K562 (cell line): Measurements from ENCODE around the gene KCND1. TPM values are rescaled to one million over a fixed set of nuclear protein-coding genes. Genes with fewer than 3 reads are reported as not detected.

Experiments used
- BACH1 ChIP-seq: fragments of 200-800 bp; sonication (Bioruptor generic); IDR thresholded peaks from 2 replicates; pipeline ENCODE4 v1.6.1; 2016; ENCODE audit warnings: missing genetic modification characterization, missing compliant biosample characterization
- BCLAF1 ChIP-seq, 2 experiments: fragments of 450-650 bp in 1 of 2; IDR thresholded peaks; 2 replicates each; pipeline ENCODE4 v1.6.1; 2011 to 2017; ENCODE audit warnings: low read depth in 2 of 2, antibody characterized with exemption in 1 of 2, borderline replicate concordance in 1 of 2, low read length in 1 of 2, mild to moderate bottlenecking in 1 of 2, mixed read lengths in 1 of 2; ENCODE audit not compliant: control insufficient read depth in 1 of 2
- CCNT2 ChIP-seq: IDR thresholded peaks from 2 replicates; pipeline ENCODE4 v1.6.1; 2011; ENCODE audit warnings: borderline replicate concordance, low read depth, mild to moderate bottlenecking, moderate library complexity, mixed read lengths, low read length; ENCODE audit not compliant: insufficient read length; ENCODE audit errors: extremely low read depth
- CXXC5 ChIP-seq: fragments of 250-450 bp; sonication (Bioruptor Pico); IDR thresholded peaks from 2 replicates; pipeline ENCODE4 v1.8.0; 2022; ENCODE audit warnings: inconsistent platforms, mild to moderate bottlenecking, moderate library complexity
- GTF2A2 ChIP-seq: IDR thresholded peaks from 2 replicates; pipeline ENCODE4 v1.6.1; 2016; ENCODE audit warnings: mild to moderate bottlenecking, missing genetic modification characterization, missing compliant biosample characterization
- HCFC1 ChIP-seq: IDR thresholded peaks from 2 replicates; pipeline ENCODE4 v1.6.1; 2012; ENCODE audit warnings: low read depth, low read length, improper control_type of control experiment
- HNRNPH1 ChIP-seq: fragments of 200-400 bp; formaldehyde crosslinking; optimal IDR thresholded peaks from 2 replicates; pipeline ENCODE3; 2017; ENCODE audit warnings: low read depth, mild to moderate bottlenecking, low read length, moderate library complexity
- MED1 ChIP-seq: sonication (generic); formaldehyde crosslinking; IDR thresholded peaks from 2 replicates; pipeline ENCODE4 v1.8.1; 2023; ENCODE audit warnings: missing genetic modification reagents, borderline replicate concordance
- MYBL2 ChIP-seq, 2 experiments: fragments of 450-650 bp in 1 of 2; sonication (generic) in 1 of 2; formaldehyde crosslinking in 1 of 2; IDR thresholded peaks; 2 replicates each; pipeline versions ENCODE4 v1.6.1 to v1.8.1; 2017 to 2022; ENCODE audit warnings: borderline replicate concordance in 1 of 2, inconsistent platforms in 1 of 2, low read depth in 1 of 2, mild to moderate bottlenecking in 1 of 2, missing genetic modification reagents in 1 of 2, moderate library complexity in 1 of 2
- NCOA1 ChIP-seq: fragments of 450-650 bp; IDR thresholded peaks from 2 replicates; pipeline ENCODE4 v1.6.1; 2016; ENCODE audit warnings: low read depth
- NR4A1 ChIP-seq, 2 experiments: fragments of 250-450 bp in 1 of 2; fragments of 450-650 bp in 1 of 2; sonication (Bioruptor Pico) in 1 of 2; IDR thresholded peaks; 2 replicates each; pipeline versions ENCODE4 v1.4.0 to v1.6.1; 2016 to 2020; ENCODE audit warnings: mild to moderate bottlenecking in 2 of 2, missing compliant biosample characterization in 1 of 2, missing genetic modification characterization in 1 of 2, moderate library complexity in 1 of 2
- PHF20 ChIP-seq: fragments of 450-650 bp; IDR thresholded peaks from 2 replicates; pipeline ENCODE4 v1.6.1; 2018; ENCODE audit not compliant: partially characterized antibody
- POLR2H ChIP-seq: IDR thresholded peaks from 2 replicates; pipeline ENCODE4 v1.6.1; 2016; ENCODE audit warnings: missing genetic modification characterization, low read depth, mild to moderate bottlenecking, control low read depth, missing compliant biosample characterization, moderate library complexity
- RFX1 ChIP-seq: fragments of 450-650 bp; IDR thresholded peaks from 2 replicates; pipeline ENCODE4 v1.6.1; 2016; ENCODE audit warnings: mild to moderate bottlenecking, moderate library complexity
- RNF2 ChIP-seq: sonication (generic); IDR thresholded peaks from 2 replicates; pipeline ENCODE4 v1.6.1; 2016
- SIX5 ChIP-seq, 2 experiments: IDR thresholded peaks; 2 replicates each; pipeline ENCODE4 v1.6.1; 2011; ENCODE audit warnings: low read length in 2 of 2, borderline replicate concordance in 1 of 2, low read depth in 1 of 2, mild to moderate bottlenecking in 1 of 2, moderate library complexity in 1 of 2; ENCODE audit not compliant: insufficient read depth in 1 of 2
- SNAPC5 ChIP-seq: fragments of 250-450 bp; sonication (Bioruptor Pico); IDR thresholded peaks from 2 replicates; pipeline ENCODE4 v1.8.0; 2021; ENCODE audit warnings: moderate library complexity, mild to moderate bottlenecking, inconsistent platforms
- VEZF1 ChIP-seq: fragments of 200-800 bp; sonication (Bioruptor generic); IDR thresholded peaks from 2 replicates; pipeline ENCODE4 v1.6.1; 2017; ENCODE audit warnings: missing genetic modification characterization, missing compliant biosample characterization
- ZBTB8A ChIP-seq: fragments of 450-650 bp; IDR thresholded peaks from 2 replicates; pipeline ENCODE4 v1.6.1; 2018; ENCODE audit warnings: mild to moderate bottlenecking, moderate library complexity; ENCODE audit not compliant: partially characterized antibody
- ZFPM2 ChIP-seq: fragments of 250-450 bp; sonication (Bioruptor Pico); IDR thresholded peaks from 2 replicates; pipeline ENCODE4 v1.5.1; 2022; ENCODE audit warnings: mild to moderate bottlenecking
- ZNF408 ChIP-seq: fragments of 250-450 bp; sonication (Bioruptor Pico); IDR thresholded peaks from 2 replicates; pipeline ENCODE4 v1.4.0; 2020; ENCODE audit warnings: low read depth, mild to moderate bottlenecking, moderate library complexity
- ZNF551 ChIP-seq: fragments of 250-450 bp; sonication (Bioruptor Pico); IDR thresholded peaks from 2 replicates; pipeline ENCODE4 v1.5.0; 2021; ENCODE audit warnings: mild to moderate bottlenecking, moderate library complexity
- ZNF764 ChIP-seq: fragments of 250-450 bp; sonication (Bioruptor Pico); IDR thresholded peaks from 2 replicates; pipeline ENCODE4 v1.4.0; 2020; ENCODE audit warnings: low read depth, mild to moderate bottlenecking, moderate library complexity
- ZNF830 ChIP-seq: fragments of 250-450 bp; sonication (Bioruptor Pico); IDR thresholded peaks from 2 replicates; pipeline ENCODE4 v1.5.0; 2021; ENCODE audit warnings: mild to moderate bottlenecking
- polyA plus RNA-seq, 8 experiments: library from polyadenylated mRNA; depleted of rRNA in 4 of 8; stranded (reverse) in 5 of 8; unstranded in 3 of 8; fragments of >200 nt; fragmentation: Nextera tagmentation in 2 of 8; fragmentation: Illumina TruSeq in 1 of 8; extraction: Ambion mirVana in 2 of 8; extraction: Trizol in 1 of 8; gene quantifications; 2 replicates each; pipeline versions ENCODE4 v1.2.1 to v1.2.3, GENCODE V29; 2011 to 2014; ENCODE audit warnings: inconsistent platforms in 1 of 8, missing spikeins in 1 of 8
- total RNA-seq, 7 experiments: library from RNA; depleted of rRNA in 6 of 7; stranded (reverse); fragments of >200 nt in 6 of 7; fragmentation: Illumina TruSeq in 2 of 7; extraction: Trizol in 2 of 7; gene quantifications; 2 replicates each; pipeline versions ENCODE4 v1.2.1 to v1.2.3, GENCODE V29; 2011 to 2021; ENCODE audit warnings: low replicate concordance in 1 of 7

KCND1 gene
- total and polyA plus RNA-seq, 9 of the 15 experiments (the other 6 are each of a cell fraction or from before 2014, with no cell fraction given) = 0.06 to 0.83 (median 0.39) TPM; not detected in 1

- TF ChIP-seq GTF2A2 (tag) (0 out of 2 replicates have a peak, but pooled peaks have one; percentile 27), SNAPC5 (CRISPR knock-in tag) (no peak), ZNF830 (CRISPR knock-in tag) (peak; percentile 57; the same call in 1 of the 2 replicates), NCOA1 (no peak), HCFC1 (no peak), SIX5 (IDR thresholded peaks at IDR 0.05; ENCODE audit: borderline replicate concordance in 1 of 2, insufficient read depth in 1 of 2, low read depth in 1 of 2, low read length in 2 of 2) (no peak), MYBL2 (IDR thresholded peaks at IDR 0.05; ENCODE audit: low read depth) (no peak), MYBL2 (CRISPR knock-in tag; IDR thresholded peaks at IDR 0.05; ENCODE audit: borderline replicate concordance) (no peak), CXXC5 (peak; percentile 56), ZNF551 (CRISPR knock-in tag) (no peak), HNRNPH1 (no peak), VEZF1 (CRISPR knock-in tag) (peak; percentile 68), NR4A1 (CRISPR knock-in tag; IDR thresholded peaks at IDR 0.05) (no peak), NR4A1 (tag; IDR thresholded peaks at IDR 0.05) (no peak), CCNT2 (peak; percentile 71), ZNF764 (CRISPR knock-in tag) (no peak), BCLAF1 (IDR thresholded peaks at IDR 0.05; ENCODE audit: borderline replicate concordance in 1 of 2, control insufficient read depth in 1 of 2, low read depth in 2 of 2, low read length in 1 of 2) (no peak), ZFPM2 (CRISPR knock-in tag) (no peak), ZBTB8A (no peak), ZNF408 (CRISPR knock-in tag) (no peak), POLR2H (peak; percentile 96), PHF20 (no peak), RNF2 (peak; percentile 18; the same call in 1 of the 2 replicates), MED1 (CRISPR knock-in tag) (no peak), BACH1 (tag) (no peak), RFX1 (no peak)
These were observed 52.9 kb downstream of the KCND1 start, which contains the start of gene PIM2 (continued) for GRCh38 chrX:48918643-48919340.
